B cell (primary cell): ENCODE data around the gene CHEK1.

Source experiments
- CTCF ChIP-seq: fragments of 200-600 bp; IDR thresholded peaks from one replicate; pipeline ENCODE4 v1.8.0; 2022; ENCODE audit warnings: antibody characterized with exemption, mild to moderate bottlenecking
- EZH2 ChIP-seq: IDR thresholded peaks from 2 replicates; pipeline ENCODE4 v1.6.1; 2012; ENCODE audit warnings: borderline replicate concordance, low read depth, mild to moderate bottlenecking, moderate library complexity, low read length; ENCODE audit not compliant: insufficient read depth, poor library complexity, severe bottlenecking

- TF ChIP-seq CTCF (no peak), EZH2 (no peak)
These were observed 46.2 kb upstream of the CHEK1 start for GRCh38 chr11:125578783-125579182.
